HG03520 (cell line): ENCODE measurements around the gene PMAIP1.

Experiments used
- ATAC-seq: cut with Tn5 transposase; IDR thresholded peaks from one replicate; pipeline ENCODE4 v1.9.1; 2021; ENCODE audit warnings: mild to moderate bottlenecking, moderate library complexity; ENCODE audit not compliant: unreplicated experiment

PMAIP1 gene

DNA sequence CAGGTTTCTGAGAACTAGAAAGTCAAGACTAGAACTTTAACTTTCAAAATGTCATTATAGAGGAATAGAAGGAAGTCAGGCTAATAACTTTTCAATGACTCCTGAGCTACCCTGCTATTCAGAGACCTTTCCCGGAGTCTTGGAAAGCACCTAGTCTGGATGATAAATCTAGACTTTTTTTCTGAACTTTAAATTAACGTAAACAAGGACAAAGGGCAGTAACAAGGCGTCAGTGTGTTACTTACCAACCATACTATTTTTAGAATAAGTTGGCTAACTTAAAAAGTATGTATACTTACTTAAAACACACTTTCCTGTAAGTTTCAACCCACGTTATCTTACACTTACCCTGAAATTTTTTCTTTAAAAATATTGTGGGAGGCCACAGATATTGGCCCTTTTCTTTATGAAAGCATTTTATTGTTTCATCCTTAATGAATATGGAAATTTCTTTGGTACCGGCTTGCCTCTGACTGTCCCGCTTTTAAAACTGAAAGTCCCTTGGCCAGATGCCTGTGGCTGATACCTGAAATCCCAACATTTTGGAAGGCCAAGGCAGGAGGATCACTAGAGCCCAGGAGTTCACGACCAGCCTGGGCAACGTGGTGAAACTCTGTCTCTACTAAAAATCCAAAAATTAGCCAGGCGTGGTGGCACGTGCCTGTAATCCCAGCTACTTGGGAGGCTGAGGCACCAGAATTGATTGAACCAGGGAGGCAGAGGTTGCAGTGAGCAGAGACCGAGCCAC, 9.7 kb downstream of the PMAIP1 start:
- no peak for ATAC-seq

DNA sequence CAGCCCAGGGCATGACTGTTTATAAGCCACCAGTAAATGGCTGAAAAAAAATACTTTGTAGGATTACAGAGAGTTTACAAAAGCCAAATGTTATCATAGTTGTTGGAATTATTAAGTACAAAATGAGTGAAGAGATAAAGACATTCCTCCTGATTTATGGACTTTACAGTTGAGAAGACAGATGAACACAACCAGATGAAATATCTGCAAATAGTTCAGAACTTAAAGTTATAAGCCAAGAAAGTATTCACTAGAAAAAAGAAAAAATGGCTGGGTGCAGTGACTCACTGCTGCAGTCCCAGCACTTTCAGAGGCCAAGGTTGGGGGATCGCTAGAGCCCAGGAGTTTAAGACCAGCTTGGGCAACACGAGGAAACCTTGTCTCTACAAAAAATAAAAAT, 11.2 kb downstream of the PMAIP1 start:
- ATAC-seq: no peak

DNA sequence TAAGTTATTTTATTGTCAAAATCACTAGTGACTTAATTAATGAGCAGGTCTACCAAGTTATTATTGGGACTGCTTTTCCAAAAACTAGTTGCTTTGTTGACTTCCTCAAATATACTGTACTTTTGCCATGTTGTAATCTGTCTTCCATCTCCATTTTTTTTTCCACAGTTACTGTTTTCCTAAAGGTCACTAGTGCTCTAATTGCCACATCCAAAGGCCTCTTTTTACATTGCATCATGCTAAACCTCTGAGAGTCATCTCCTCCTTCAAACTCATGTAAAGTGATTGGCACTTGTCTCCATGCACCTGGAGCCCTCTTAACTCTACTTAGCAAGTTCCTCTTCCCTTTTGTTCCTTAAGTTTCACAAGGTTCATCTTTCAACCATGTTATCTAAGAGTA, 11.8 kb downstream of the PMAIP1 start:
- ATAC-seq: no peak

- ATAC-seq: no peak
These were observed 12.3 kb downstream of the PMAIP1 start for GRCh38 chr18:59912007-59912550.

- ATAC-seq: no peak
These were observed 15.8 kb downstream of the PMAIP1 start for GRCh38 chr18:59915606-59916005.

- no peak for ATAC-seq
These were observed 16.9 kb downstream of the PMAIP1 start for GRCh38 chr18:59916746-59917145.

- ATAC-seq: no peak
These were observed 17.6 kb downstream of the PMAIP1 start for GRCh38 chr18:59917422-59917821.

GRCh38 chr18:59918320-59918755, 18.5 kb downstream of the PMAIP1 start:
- peak; percentile 42 for ATAC-seq

- ATAC-seq: no peak
These were observed 19.2 kb downstream of the PMAIP1 start for GRCh38 chr18:59918997-59919396.

- peak; percentile 37 for ATAC-seq
These were observed 21.6 kb downstream of the PMAIP1 start for GRCh38 chr18:59921384-59921891.

DNA sequence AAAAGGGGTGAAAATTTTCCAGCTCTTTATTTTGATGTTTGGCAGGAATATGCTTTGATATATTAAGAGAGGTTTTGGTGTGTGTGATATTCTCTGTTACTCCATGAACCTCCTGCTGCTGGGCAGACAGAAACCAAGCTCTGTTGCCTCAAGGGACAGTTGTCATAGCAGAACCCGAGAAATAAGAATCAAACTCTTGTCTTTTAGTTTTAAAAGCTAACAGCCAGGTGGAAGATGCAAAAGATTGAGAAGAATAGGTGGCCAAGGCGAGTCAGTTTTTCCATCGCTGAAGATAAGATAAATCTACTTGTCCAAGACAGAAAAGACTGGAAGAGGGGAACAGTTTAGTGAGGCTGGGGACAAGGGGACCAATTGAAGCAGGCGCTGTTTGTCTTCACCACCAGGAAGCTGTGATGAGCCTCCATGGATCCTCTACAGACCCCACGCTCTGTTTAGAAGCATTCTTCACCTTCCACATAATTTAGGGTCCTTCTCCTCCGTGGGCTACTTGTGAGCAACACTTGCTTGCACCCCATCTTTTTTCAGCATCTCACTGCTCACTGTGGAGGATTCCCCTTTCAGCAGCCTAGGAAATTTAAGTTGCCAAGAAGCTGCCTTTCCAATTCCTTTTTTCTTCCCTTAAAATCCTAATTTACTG, 23.9 kb downstream of the PMAIP1 start:
- ATAC-seq: peak; percentile 35

DNA sequence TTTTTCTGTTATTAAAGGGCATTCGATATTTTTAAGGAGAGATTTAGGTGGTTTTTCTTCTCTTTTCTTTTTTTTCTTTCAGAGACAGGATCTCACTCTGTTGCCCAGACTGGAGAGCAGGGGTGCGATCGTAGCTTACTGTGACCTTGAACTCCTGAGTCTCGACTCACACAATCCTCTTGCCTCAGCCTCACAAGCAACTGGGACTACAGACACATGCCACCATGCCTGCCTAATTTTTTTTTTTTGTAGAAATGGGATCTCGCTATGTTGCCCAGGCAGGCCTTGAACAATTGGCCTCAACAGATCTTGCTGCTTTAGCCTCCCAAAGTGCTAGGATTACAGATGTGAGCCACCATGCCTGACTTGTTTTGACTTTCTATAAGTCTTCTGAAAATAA, 26.3 kb downstream of the PMAIP1 start:
- ATAC-seq: no peak

DNA sequence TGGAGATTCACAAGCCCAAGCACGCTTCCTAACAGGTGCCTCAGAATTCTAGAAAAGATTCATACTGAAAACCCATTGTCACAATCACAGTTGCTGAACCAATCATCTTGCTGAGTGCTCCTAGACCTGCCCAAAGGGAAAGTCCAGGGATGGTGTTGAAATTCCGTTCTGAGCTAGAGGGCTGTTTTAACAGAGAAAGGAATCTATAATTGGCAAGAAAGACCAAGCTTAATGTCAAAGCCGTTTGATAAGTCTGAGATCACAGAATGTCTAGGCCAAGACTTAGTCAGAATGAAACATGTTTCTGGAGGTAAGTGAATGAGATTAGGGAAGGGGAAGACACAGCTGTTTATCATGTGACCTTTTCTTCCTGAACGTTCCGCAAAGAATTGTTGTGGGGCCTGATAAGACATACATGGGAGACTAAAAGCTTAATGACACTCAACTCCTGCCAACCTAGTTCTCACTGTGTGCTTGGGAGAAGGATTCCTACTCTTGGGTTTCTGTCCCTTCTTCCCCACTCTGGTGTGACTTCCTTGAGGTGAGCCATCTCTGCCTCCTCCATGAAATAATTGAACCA, 27.5 kb downstream of the PMAIP1 start:
- ATAC-seq: peak; percentile 67

DNA sequence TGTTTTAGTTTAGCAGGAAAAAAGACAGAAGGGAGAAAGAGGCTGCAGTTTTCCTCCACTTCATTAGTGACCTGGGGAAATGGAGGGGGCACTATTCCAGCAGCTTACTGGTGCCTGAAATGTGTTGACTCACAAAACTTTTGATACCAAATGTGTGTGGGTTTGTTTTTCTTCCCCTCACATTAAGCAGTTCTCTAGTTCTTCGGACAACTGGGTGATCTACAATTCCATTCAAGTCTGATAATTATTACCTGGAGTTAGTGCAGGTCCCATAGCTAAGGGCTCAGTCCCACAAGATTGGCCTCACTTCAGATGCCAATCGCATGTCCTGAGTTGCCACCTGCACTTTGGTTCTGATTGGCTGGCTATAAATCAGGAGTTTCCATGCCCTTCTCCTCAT, 28.4 kb downstream of the PMAIP1 start:
- ATAC-seq: no peak

DNA sequence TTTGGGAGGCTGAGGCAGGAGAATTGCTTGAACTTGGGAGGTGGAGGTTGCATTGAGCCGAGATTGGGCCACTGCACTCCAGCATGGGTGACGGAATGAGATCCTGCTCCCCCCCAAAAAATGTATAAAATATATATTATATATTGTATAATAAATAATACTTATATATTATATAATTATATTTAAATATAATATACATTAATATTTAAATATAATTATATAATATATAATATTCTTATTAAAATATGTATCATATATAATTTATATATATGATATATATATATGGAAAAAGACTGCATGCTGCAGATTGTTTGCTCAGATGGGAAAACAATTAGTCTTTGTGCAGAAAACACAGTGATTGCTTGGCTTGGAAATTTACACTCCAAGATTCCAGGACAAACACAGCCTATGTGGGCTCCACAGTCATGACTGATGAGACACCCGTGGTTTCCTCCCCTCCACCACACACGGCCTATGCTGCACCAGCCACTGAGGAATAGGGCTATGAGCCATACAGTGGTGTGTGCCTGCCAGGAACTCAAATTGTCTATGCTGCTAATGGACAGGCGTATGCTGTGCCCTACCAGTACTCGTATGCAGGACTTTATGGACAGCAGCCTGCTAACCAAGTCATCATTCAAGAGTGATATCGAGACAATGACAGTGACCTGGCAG, 30.0 kb downstream of the PMAIP1 start:
- no peak for ATAC-seq

DNA sequence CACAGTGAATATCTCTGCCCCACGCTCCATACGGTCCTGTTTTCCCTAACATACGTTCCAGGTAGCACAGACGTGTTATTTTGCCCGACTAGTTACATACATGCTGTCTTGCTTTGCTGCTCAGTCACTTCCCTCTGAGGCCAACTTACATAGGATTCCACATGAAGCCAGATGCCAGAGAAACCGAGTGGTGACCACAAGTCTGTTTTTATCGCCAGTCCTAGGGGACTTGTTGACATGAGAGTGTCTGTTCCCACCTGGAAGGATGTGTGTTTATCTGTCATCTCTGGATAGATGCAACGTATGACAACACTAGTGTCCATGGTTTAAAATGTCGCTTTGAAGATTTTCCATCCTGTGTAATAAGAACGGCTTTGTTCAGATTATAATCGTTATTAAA, 32.6 kb downstream of the PMAIP1 start:
- ATAC-seq: no peak

DNA sequence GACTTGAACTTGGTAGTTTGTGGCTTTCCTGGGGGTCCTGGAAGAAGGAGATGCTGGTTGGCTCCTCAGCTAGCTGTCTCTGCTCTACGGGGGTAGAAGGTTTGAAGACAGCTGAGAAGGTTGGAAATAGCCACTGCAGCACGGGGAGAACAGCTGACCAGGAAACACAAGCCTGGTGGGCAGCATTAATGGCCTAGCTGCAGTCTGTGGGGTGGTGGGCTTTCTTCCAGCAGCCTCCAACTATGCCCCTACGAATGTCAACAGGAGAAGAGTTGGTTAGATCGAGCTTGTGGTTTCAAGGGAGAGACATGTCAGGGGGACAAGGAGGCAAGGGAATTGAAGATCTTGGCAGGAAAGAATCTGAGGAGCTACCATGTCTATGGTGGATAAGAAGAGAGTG, 38.9 kb downstream of the PMAIP1 start:
- ATAC-seq: no peak

- ATAC-seq: no peak
These were observed 39.3 kb downstream of the PMAIP1 start for GRCh38 chr18:59939127-59939526.

- ATAC-seq: no peak
These were observed 40.3 kb downstream of the PMAIP1 start for GRCh38 chr18:59940068-59940467.

GRCh38 chr18:59941331-59941730, 41.5 kb downstream of the PMAIP1 start:
- ATAC-seq: no peak

- ATAC-seq: no peak
These were observed 42.8 kb downstream of the PMAIP1 start for GRCh38 chr18:59942601-59943000.
